ENCODE results near the gene NR2C2.
"Not testable (repeated sequence)": the region's sequence is repeated elsewhere in the genome, so short reads cannot be mapped to it uniquely, and the experiment has no call there.

NR2C2 gene

GRCh38 chr3:14962762-14963161 is 15.4 kb downstream of the NR2C2 start:
- no peak for FAIRE-seq

- FAIRE-seq = no peak
Observed at GRCh38 chr3:14967285-14967684, 19.9 kb downstream of the NR2C2 start.

GRCh38 chr3:14969671-14970070 is 22.3 kb downstream of the NR2C2 start:
- no peak for FAIRE-seq

- no peak for FAIRE-seq
Observed at GRCh38 chr3:14976317-14976716, 28.9 kb downstream of the NR2C2 start.

- FAIRE-seq = no peak
Observed at GRCh38 chr3:14980689-14981088, 33.3 kb downstream of the NR2C2 start.

- no peak for FAIRE-seq
Observed at GRCh38 chr3:14984581-14985113, 37.3 kb downstream of the NR2C2 start.

- FAIRE-seq = no peak
Observed at GRCh38 chr3:14988988-14989394, 41.6 kb downstream of the NR2C2 start.

GRCh38 chr3:14989943-14990779 is 42.8 kb downstream of the NR2C2 start:
- no peak for FAIRE-seq

GRCh38 chr3:14990780-14991148 is 43.4 kb downstream of the NR2C2 start:
- FAIRE-seq = no peak

- no peak for FAIRE-seq
Observed at GRCh38 chr3:14991151-14991742, 43.9 kb downstream of the NR2C2 start.

- no peak for FAIRE-seq
Observed at GRCh38 chr3:14991818-14992612, 44.6 kb downstream of the NR2C2 start.

- no peak for FAIRE-seq
Observed at GRCh38 chr3:14997941-14998340, 50.6 kb downstream of the NR2C2 start.

- FAIRE-seq = not testable (repeated sequence)
Observed at GRCh38 chr3:14999182-14999581, 51.8 kb downstream of the NR2C2 start.

- no peak for FAIRE-seq
Observed at GRCh38 chr3:15007681-15008141, 60.3 kb downstream of the NR2C2 start.

GRCh38 chr3:15009167-15009566 is 61.8 kb downstream of the NR2C2 start:
- FAIRE-seq = no peak

GRCh38 chr3:15010664-15011063 is 63.3 kb downstream of the NR2C2 start:
- no peak for FAIRE-seq

GRCh38 chr3:15011174-15011573 is 63.8 kb downstream of the NR2C2 start:
- FAIRE-seq = no peak

GRCh38 chr3:15014606-15015328 is 67.4 kb downstream of the NR2C2 start:
- FAIRE-seq = no peak

GRCh38 chr3:15015456-15015855 is 68.1 kb downstream of the NR2C2 start:
- FAIRE-seq = no peak

GRCh38 chr3:15017191-15017590 is 69.8 kb downstream of the NR2C2 start:
- FAIRE-seq = no peak

- FAIRE-seq = no peak
Observed at GRCh38 chr3:15023249-15023648, 75.9 kb downstream of the NR2C2 start.

GRCh38 chr3:15023719-15024118 is 76.3 kb downstream of the NR2C2 start:
- no peak for FAIRE-seq

GRCh38 chr3:15029625-15030024 is 82.2 kb downstream of the NR2C2 start:
- no peak for FAIRE-seq
